Activated T-cell treated with anti-CD3 and anti-CD28 coated beads for 24 hours (primary cell): ENCODE data around the gene ARHGAP20.
"Not testable (repeated sequence)": the region's sequence is repeated elsewhere in the genome, so short reads cannot be mapped to it uniquely, and the experiment has no call there.

Experiments
- DNase-seq: peaks from one replicate; pipeline ENCODE4 v3.0.0-alpha.2; 2020; ENCODE audit warnings: low read depth

Gene ARHGAP20

DNA sequence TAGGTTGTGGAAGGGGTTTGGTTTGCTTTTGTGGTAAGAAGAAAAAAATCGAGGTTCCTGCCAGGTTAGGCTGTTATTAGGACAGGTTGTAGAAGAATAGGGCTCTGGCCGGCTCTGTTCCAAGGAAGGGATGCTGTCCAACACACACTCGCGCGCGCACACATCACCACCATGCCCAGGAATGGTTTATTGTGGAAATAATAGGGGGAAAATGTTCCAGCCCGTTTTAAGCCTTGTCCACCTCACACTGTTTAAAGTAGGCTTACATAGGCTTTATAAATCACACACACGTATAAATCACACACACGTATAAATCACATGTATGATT, 1.2 kb upstream of the ARHGAP20 start:
- no peak for DNase-seq

DNA sequence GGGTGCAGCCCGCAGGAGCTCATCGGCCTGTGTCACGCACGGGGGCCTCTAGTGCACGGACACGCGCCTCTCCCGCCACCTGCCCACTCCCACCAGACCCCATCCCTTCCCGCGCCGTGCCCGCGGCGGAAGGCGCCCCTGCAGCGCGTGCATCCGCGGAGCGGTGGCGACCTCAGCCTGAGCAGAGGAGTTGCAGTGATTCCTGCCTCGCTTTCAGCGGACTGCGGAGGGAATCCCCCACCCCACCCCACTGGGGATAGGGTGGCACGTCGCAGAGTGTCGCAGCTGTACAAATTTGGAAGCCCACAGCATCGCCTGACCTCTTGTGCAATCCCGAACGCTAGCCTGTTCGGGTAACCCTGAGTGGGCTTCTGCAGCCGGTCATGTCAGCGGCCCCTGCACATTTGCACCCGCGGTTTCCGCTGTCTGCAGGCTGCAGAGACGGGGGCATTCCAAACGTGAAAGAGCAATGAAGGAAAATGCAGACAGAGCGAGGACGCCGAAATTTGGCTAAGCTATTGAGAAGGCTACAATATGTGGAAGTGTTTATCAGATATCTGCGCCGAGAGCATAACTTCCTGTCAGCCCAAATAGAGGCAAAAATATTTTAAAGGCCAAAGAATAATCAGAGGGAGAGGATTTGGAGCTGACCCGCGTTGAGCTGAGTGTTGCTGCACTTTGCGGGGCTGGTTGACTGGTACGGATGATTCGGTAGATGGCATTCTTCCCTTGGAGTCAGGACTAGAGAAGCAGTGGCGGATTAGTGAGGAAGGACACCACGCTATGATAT, 617 bp upstream of the ARHGAP20 start:
- no peak for DNase-seq

DNA sequence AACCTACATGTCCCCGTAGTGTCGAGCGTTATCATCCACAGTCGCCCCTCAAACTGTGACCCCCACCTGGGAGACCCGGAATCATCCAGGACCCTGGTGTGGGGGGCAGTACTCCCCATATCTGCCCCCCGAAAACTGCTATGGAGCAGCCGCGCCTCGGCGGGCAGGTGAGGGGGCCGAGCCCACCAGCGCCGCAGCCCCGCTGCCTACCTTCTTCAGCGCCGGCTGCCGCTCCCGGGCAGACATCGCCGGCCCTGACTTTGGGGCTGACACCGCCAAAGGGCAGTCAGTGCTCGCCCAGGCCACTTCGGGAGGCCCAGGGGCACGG, 825 bp downstream of the ARHGAP20 start:
- DNase-seq = no peak

DNA sequence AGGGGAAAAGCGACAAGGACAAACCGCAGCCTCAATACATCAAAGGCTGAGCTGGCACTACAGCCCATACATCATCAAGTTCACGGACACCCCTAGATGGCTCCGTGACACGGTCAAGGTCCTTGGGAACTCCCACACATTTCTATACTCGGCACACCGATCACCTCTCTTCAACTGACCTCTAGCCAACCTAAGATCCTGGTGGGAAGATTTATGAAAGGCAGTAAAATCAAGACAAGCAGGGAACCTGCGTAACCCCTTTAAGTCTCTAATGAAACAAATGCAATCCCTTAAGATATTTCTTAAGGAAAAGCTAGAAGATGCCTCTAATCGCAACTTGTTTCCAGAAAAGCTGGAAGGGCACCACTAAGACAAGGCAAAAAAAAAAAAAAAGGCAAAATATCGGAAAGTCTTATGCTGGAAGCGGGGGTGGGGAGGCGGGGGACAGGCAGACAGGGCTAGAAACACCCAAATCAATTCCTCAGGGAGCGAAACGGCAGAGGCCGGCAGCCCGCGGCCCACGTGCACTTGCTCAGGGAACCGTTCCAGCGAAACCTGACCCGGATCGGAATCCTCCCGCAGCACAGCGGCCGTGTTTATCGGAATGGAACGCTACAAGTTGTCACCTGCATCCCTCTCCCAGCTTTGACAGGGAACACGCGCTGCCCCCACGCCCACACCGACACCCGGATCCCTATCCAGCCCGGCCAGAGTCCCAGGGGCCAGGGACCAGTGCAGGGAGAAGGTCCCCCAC, 1.4 kb downstream of the ARHGAP20 start:
- DNase-seq = no peak

- DNase-seq = no peak
These were observed 7.9 kb downstream of the ARHGAP20 start for GRCh38 chr11:110704210-110704864.

DNA sequence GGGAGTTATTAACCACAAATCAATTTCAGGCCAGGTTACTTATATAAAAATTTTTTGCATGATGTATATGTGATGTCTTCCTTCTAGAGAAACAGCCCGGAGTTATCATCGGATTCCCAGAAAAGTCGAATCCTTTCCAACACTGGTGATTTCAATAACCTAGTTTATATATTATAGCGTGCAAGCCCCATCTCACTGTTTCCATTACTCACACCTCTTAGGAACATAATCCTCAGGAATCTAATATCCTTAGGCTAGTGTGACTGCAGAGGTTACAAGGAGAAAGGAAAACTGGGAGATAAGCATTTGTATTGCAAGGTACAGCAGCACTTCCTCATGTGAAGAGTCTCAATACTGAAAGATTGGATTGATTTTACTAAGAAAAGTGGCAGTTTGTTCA, 20.3 kb downstream of the ARHGAP20 start:
- DNase-seq = no peak

DNA sequence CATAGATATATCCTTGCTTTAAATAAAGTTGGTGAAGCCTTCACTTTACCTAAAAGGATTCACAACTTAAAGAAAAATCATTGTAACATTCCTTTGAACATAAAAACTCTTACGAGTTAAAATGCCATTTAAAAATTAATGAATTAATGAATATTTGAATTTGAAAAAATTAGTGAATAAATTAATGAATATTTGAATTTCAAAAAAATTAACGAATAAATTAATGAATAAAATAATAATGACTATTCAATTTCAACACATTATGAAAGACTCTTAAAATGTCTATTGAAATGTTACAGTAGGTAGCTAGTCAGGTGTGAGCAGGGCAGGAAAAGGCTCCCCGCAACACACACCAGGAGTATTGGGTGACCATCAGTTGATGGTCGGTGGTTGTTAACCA, 22.9 kb downstream of the ARHGAP20 start:
- no peak for DNase-seq

DNA sequence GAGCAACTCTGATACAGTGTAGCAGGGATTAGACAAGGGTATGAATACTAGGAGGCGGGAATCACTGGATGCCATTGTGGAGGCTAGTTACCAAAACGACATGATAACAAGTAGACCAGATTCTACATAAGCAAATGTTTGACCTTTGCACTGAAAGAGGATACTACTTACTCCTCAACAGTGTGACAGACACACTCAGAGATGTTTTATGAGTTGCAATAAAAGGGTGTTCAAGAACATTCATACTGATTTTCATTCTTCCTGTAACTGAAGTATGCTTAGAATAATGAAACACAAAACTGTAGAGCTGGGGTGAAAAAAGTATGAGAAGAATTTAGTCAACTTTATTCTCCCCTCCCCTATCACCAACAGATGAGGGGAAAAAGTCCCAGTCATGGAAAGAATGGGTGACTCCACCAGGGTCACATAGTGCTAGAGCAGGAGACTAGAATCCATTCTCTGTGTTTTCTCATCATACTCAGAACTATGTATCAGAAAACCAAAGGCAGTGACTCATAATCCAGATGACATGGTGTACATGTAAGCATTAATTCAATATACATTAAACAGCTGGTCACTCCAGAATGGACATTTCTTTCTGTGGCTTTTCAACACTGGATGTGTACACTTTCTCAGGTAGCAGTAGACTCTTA, 32.8 kb downstream of the ARHGAP20 start:
- DNase-seq = no peak

- no peak for DNase-seq
These were observed 36.7 kb downstream of the ARHGAP20 start for GRCh38 chr11:110675548-110675947.

- no peak for DNase-seq
These were observed 46.4 kb downstream of the ARHGAP20 start for GRCh38 chr11:110665689-110666465.

- no peak for DNase-seq
These were observed 56.3 kb downstream of the ARHGAP20 start for GRCh38 chr11:110655967-110656366.

GRCh38 chr11:110654456-110654855, 57.8 kb downstream of the ARHGAP20 start:
- no peak for DNase-seq

DNA sequence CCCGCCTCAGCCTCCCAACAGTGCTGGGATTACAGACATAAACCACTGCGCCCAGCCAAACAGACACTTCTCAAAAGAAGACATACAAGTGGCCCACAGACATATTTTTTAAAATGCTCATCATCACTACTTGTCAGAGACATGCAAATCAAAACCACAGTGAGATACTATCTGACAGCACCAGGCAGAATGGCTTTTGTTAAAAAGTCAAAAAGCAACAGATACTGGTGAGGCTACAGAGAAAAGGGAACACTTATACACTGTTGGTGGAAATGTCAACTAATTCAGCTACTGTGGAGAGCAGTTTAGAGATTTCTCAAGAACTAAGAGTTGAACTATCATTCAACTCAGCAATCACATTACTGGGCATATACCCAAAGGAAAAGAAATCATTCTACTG, 67.0 kb downstream of the ARHGAP20 start:
- DNase-seq = no peak

DNA sequence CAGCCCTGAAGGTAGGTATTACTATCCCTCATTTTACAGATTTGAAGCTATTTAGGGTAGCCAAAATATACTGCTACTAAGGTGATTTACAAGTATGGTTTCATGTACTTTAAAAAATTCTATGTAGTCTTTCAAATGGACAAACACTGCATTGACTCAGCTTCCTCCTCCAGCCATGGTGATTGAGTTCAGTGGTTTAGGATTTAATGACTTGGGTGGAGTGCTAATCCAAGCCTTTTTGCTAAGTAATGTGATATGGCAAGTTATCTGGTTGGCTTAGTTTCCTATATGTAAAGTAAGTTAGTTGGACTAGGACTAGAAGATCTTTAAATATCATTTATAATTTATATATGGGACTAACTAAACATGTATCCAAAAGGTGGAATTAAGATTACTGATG, 77.9 kb downstream of the ARHGAP20 start:
- DNase-seq = no peak

DNA sequence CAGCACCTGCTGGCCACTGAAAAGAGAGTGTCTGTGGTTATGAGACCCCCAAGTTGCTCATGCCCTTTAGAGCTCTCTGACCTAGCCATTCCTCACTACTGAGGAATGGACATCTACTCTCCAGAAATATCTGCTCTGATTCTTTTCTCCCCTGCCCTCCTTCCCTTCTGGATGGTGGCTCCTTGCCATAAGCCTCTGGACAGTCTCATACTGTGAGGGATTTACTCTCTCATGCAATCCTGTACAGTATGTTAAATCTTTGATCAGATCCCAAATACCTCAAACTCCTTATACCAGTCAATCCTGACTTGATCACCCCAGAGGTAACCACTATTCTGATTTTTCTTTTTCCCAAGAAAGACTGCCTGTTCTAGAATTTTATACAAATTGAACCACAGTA, 80.7 kb downstream of the ARHGAP20 start:
- no peak for DNase-seq

DNA sequence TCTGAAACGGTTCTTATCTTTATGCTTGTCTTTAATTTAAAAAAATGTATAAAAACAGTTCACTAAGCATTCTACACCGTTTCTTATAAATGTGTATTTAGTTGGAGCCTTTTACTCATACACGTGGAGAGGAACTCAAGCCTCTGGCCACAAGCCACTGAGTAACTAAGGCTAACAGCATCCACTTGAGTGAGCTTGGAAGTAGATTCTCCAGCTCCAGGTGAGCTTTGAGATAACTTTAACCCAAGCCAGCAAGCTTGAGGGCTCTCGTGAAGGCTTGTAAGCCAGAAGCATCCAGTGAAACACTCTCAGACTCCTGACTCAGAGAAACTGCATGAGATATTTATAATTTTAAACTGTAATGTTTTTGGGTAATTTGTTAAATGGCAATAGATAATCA, 82.6 kb downstream of the ARHGAP20 start:
- no peak for DNase-seq

GRCh38 chr11:110621826-110622225, 90.4 kb downstream of the ARHGAP20 start:
- DNase-seq = no peak

- not testable (repeated sequence) for DNase-seq
These were observed 92.9 kb downstream of the ARHGAP20 start for GRCh38 chr11:110619366-110619765.

DNA sequence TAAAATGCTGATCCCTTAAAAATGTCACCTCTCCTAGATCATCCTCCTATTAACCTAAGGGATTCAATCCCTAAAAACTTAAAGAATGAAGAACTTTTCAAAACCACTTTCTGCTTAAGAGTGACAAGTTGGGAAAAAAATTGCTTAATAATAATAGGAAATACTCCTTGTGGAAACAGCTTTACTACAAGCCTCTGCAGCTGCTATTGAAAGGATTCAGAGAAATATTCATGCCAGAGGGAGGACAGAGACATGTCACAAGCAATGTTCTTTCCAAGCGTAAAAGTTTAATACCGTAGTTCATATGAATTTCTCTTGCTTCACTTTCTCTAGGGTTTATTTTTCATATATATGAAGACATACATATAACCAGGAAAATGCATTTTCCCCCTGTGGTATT, 98.2 kb downstream of the ARHGAP20 start:
- DNase-seq = no peak

DNA sequence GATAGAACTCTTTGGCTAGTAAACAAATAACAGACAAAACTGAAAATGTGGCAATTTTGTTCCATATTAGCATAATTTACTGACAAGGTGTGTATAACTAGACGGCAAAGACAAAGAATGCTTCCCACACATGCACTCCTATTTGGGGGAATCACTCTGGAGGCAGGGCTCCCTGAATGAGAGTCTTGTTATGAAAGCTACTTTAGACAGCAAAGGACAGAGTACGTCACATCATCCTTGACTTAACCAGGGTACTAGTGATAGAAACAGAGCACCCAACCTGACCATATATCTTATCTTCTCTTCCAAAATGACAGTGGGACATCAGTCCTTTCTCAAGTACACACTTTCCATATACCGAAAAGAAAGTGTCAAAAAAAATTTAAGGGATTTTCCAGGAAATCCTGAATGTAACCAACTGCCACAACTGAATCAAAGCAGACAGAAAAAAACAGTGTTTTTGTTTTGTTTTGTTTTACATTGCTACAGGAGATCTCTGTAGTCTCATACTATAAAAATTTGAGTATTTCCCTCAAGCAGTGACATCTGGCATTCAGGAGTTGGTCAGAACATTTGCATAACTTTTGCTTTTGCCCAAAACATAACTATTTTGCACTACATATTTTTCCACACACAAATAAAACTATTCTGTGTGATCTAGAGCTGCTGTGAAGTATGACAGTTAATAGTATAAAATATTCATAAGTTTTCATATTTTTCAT, 98.9 kb downstream of the ARHGAP20 start:
- DNase-seq = no peak

DNA sequence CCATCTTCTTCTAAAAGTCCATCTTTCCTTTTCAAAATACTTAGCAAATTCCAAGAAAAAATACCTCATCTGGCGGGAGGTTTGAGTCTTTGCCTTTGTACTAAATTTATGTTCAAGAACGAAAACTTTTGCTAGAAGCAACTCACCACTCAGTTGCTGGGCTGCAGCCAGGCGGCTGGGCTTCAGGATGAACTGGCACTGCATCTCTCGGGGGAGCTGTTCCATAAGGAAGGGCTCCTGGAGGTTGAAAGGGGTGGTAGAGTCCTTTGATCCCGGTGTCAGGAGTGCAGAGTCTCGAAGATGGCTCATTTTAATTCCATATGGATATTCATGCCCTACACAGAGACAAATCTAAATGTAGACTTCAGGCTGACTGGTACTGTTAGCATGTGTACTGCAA, 105.8 kb downstream of the ARHGAP20 start:
- no peak for DNase-seq
